Ammon's horn (tissue), 1 donor: Measurements from ENCODE around the gene AP5Z1.

Experiments
- DNase-seq: peaks from one replicate; pipeline ENCODE4 v3.0.0-alpha.2; 2016; ENCODE audit warnings: low spot score

The AP5Z1 gene

GRCh38 chr7:4822677-4823076 is 47.3 kb downstream of the AP5Z1 start:
- no peak for DNase-seq

- no peak for DNase-seq
These were observed 48.2 kb downstream of the AP5Z1 start for GRCh38 chr7:4823441-4824119.

DNA sequence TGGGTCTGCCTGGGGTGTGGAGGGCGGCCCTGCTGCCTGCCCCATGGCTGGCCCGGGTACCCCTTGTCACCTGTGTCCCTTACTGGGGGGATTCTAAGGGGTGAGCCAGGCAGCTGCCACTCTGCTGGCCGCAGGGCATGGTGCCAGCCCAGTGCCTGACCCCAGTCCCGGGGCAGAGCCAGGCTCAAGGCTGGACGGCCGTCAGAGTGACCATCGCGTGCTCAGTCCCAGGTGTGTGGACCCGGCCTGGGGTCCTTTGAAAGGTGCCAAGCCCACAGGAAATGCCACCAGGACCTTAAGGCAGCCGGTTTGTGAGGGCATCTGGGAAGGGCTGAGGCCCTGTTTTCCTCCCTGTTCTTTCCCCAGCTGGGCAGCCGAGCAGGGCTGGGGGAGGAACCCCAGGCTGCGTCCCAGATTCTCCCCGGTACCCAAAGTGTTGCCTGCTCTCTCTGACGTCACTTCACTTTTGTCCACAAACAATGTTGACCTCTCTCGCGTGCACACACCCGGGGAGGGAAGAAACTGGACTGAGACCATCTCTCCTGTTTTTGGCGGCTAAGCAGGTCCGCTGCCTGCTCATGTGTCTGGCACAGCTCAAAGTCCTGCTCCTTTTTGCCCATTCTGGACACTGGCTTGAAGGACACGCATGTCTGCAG is 48.8 kb downstream of the AP5Z1 start:
- no peak for DNase-seq

- DNase-seq: no peak
These were observed 49.7 kb downstream of the AP5Z1 start for GRCh38 chr7:4825081-4825480.

GRCh38 chr7:4828720-4829383 is 53.4 kb downstream of the AP5Z1 start:
- no peak for DNase-seq

- DNase-seq: peak; percentile 73
These were observed 54.8 kb downstream of the AP5Z1 start for GRCh38 chr7:4830176-4830575.

- DNase-seq: no peak
These were observed 56.5 kb downstream of the AP5Z1 start for GRCh38 chr7:4831723-4832495.

GRCh38 chr7:4832711-4833110 is 57.3 kb downstream of the AP5Z1 start:
- DNase-seq: no peak

- DNase-seq: no peak
These were observed 57.8 kb downstream of the AP5Z1 start for GRCh38 chr7:4833176-4833575.

DNA sequence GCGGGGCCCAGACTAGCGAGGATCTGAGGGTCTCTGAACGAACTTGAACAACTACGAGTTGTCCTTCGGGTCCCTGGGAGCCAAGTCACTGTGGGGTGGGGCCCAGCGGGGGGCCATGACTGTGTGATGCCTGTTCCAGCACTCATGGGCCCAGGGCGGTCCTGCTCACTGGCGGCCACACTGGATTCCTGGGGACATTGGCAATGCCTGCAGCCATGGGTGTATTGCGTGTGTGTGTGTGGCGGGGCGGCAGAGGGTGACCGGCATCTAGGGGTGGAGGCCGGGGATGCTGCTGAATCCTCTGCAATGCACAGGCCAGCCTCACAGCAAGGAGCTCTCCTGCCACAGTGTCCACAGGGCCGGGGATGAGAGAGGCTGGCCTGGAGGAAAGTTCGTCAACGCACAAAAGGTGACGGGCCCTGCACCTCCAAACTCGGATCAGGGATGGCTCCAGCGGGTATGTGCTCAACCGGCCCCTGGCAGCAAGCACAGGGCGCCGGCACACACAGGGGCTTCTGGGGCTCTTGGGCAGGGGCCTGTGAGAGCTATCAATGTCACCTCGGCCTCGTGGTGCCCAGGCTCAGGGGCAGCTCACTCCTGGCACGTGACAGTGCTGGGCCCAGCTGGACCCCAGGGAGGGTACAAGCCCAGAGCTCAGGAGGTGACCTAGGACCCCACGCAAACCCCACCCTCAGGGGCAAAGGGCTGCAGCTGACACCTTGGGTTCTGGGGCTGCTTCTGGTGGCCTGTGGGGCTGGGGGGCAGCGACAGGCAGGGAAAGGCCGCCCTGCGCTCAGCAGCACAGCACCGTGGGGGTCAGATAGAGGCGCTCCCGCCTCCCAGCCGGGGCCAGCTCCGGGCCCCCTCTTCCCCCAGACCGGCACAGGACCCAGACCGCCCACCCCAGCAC is 58.5 kb downstream of the AP5Z1 start:
- no peak for DNase-seq

GRCh38 chr7:4834601-4835397 is 59.4 kb downstream of the AP5Z1 start:
- no peak for DNase-seq

- DNase-seq: no peak
These were observed 60.2 kb downstream of the AP5Z1 start for GRCh38 chr7:4835398-4836205.

DNA sequence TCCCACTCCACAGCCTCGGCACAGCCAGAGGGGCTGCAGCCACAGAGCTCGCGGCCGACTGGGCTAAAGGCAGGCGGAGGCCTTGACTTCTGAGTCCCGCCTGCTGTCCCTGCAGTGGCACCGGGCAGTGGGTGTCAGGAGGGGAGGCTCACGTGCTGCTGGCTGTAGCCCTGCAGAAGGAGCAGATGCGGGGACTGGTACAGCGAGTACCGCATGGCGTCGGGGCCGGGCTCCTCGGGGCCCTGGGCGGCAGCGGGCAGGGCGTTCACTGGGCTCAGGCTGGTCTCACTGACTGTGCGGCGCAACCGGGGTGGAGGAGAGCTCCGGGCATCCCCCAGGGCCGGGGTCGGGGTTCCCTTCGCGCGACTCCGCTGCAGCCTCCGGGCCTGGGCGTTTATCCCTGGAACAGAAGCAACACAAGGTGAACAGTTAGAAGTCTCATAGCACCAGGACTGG is 60.8 kb downstream of the AP5Z1 start:
- DNase-seq: no peak

DNA sequence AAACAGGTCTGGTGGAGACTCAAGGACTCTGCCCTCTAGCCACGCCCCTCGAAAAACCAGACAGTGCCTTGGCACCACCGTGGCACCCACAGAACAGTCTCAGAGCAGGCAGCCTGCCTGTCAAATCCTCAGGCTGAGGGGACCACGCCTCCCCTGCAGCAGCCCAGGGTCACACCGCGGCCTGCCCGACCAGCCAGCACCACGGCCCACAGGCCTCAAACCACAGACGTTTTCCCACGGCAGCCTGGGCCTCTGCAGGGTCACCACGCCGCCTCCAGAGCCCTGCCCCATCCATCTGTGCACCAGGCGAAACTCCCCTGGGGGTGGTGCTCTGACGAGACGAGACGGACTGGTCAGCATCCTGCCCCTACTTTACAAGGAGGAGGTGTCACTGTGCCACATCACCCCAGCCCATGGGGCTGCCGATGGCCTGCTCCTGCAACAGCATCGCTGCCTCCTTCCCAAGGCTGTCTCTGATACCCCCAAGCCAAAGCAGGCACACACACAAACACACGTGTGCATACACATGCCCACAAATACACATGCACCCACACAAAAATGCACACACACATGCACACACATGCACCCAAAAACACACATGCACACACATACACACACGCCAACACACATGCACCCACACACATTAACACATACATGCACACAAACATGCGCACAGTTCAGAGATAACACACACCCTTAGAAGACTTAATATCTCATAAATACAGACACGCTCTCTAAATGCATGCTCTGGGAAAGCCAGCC is 61.8 kb downstream of the AP5Z1 start:
- DNase-seq: no peak

DNA sequence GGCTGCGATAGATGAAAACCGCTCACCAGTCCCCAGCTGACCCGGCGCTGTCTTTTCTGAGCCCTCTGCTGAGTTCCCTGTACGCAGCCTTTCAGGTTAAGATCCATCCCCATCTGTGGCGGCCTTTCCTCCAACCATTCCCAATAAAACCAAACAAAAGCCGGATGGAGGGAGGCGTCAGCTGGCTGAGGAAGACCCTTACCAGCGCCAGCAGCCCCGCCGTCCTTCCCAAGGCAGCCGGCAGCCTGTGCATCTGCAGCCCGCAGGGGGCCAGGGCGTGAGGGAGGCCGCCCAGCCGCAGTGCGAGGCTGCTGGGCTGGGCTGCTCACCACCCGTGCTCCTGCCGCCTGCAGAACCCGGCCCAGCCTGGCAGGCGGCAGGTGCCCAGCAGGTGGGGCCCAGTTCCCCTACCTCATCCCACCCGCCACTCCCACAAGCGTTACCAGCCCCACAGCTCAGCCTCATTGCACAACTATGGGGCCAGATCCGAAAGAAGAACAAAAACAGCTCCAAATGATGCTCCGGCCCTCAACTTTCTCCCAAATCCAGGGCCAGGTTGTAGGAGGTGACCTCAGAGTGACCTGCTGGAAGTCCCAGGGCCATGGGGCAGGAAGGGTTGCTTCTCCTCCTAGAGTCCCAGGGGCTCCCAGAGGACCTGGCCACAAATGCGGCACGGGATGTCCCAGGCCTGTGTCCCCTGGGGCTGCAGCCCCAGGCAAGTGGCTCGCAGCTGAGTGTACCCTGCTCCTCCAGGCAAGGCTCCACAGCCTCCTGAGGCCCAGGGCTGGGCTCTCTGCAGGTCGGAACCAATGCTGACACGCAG is 62.6 kb downstream of the AP5Z1 start:
- DNase-seq: no peak

GRCh38 chr7:4838626-4839334 is 63.4 kb downstream of the AP5Z1 start:
- DNase-seq: no peak

DNA sequence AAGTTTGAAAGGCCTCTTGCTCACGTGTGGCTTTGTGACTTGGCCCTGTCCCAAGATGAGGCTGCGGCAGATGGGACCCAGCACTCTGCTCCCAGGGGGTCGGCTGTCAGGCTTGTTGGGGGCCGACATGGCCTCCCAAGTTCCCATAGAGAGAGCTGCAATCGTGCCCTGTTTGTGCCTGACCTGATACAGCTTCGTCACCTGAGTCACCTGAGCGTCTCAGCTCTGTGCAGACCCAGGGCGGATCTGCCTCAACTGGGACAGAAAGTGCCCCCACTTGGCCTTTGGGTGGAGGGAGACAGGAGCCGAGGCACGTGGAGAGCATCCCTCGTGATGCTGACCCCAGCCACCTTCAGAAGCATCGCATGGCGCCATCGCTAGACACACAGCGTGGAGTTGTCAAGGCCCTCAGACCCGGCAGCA is 64.7 kb downstream of the AP5Z1 start:
- no peak for DNase-seq
